ENCODE results near the gene NRSN2.
"Not testable (repeated sequence)": the region's sequence is repeated elsewhere in the genome, so short reads cannot be mapped to it uniquely, and the experiment has no call there.

Gene NRSN2

GRCh38 chr20:325045-325888 lies 21.6 kb upstream of the NRSN2 start, which contains the start of gene SOX12:
TSS of gene SOX12 (plus strand) at chr20:325552. CDS start at chr20:325925, 373 bp downstream.
- peak; percentile 97 to 98 (median 98) for DNase-seq

GRCh38 chr20:325889-326644 lies 20.8 kb upstream of the NRSN2 start:
- peak; percentile 54 to 88 (median 86) for DNase-seq

DNA sequence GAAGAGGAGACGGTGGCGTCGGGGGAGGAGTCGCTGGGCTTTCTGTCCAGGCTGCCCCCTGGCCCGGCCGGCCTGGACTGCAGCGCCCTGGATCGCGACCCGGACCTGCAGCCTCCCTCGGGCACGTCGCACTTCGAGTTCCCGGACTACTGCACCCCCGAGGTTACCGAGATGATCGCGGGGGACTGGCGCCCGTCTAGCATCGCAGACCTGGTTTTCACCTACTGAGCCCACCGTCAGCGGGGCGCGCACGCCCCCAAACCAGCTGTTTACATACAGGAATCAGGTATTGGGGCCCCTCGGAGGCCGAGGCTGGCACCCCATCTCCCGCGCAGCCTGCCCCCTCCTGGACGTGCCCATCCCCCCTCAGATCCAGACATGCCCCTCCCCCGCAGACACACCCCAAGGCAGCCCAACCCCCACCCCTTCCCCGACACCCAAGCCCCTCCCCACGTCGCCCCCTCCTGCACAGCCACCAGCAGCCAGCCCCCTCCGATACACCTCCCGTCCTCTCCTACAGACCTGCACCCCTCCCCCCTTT lies 20.2 kb upstream of the NRSN2 start:
- peak in 1 of 3 experiments; percentile 76 for DNase-seq

GRCh38 chr20:327186-328026 lies 19.5 kb upstream of the NRSN2 start:
- DNase-seq, result peak; percentile 91 to 96 (median 93)

DNA sequence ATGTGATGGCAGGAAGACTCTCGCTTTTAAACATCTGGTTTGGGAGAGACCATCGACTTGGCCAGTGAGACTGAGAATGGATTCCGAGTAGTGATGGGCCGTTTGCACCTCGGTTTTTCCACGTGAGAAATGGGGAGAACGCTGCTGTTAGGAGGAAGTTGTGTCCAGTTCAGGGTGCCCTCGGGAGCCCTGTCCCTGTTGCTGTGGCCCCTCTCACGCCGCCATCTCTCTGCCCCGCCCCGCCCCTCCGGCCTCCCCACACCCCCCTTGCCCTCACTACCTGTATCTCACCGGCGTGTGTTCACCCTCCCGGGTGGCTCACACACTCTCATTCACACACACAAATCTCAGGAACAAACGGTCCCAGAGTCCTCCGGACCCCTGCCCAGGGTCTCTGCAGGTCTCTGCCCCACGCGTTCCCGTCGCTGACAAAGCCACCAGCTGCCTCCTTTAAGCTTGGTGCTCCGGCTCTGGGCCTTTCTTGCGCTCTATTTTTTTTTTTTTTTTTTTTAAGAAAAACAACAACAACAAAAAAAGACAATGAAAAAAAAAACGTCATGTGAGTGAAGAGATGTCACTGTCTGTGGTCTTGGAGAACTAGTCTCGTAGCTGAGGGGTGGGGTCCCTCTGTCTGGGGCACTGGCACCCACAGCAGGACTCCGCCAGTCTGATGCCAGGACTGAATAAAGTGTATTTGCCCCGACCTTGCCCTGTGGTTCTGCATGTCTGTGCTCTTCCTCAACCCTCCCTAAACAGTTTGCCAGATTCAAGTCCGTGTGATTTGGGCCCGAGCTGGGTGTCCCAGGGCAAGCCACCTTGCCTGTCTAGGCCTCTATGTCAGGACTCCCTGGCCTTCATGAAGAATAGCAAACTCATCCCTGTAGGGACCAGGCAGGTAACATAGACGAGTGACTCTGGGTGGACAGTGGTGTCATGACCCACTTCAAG lies 18.6 kb upstream of the NRSN2 start:
- DNase-seq, result no peak

DNA sequence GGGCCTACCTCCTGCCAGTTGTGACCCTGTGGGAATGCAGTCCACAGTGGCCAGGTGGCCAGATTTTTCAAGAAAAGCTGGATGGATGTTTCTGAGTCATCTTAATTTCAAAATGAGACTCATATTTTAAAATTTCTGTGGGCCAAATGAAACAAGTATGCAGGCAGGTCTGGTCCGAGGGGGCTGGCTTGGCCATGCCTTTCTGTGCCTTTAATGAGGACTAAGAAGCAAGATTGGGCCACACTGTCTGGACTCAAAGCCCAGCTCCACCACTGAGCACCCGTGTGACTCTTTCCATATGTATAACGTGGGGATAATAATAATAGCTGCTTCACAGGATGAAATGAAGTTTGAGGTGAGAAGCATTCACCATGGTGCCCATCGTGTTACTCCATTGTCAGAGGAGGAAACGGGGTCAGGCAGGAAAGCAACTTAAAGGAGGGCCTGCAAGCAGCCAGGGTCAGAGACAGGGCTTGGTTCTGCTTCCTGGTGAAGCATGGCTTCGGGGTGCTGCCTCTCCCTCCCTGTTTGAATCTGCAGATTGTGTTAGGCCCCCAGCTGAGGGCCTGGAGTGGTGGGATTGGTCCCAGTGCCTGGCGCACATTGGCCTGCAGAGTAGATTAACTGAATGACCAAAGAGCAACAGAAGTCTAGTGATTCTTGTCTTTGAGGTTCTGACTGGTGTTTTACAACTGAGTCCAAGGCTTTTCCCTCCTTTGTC lies 17.8 kb upstream of the NRSN2 start:
- DNase-seq, result no peak

DNA sequence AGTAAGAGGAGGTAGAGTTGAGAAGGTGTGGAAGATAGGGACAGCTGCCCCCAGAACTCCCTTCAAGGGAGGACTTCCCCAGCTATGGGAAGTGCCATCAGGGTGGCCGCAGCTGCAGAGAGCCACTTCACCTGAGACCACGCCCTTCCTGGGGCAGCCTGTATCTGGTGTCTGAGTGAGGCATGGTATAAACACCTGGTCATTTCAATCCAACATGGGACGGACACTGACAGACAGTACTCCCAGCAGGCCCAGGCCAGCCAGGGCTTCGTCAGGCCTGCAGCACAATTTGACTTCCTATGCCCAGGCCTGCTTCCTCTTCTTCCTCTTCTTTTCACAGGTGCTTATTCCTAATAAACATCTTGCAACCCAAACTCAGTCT lies 17.1 kb upstream of the NRSN2 start:
- peak in 2 of 3 experiments; percentile 43 to 75 for DNase-seq

DNA sequence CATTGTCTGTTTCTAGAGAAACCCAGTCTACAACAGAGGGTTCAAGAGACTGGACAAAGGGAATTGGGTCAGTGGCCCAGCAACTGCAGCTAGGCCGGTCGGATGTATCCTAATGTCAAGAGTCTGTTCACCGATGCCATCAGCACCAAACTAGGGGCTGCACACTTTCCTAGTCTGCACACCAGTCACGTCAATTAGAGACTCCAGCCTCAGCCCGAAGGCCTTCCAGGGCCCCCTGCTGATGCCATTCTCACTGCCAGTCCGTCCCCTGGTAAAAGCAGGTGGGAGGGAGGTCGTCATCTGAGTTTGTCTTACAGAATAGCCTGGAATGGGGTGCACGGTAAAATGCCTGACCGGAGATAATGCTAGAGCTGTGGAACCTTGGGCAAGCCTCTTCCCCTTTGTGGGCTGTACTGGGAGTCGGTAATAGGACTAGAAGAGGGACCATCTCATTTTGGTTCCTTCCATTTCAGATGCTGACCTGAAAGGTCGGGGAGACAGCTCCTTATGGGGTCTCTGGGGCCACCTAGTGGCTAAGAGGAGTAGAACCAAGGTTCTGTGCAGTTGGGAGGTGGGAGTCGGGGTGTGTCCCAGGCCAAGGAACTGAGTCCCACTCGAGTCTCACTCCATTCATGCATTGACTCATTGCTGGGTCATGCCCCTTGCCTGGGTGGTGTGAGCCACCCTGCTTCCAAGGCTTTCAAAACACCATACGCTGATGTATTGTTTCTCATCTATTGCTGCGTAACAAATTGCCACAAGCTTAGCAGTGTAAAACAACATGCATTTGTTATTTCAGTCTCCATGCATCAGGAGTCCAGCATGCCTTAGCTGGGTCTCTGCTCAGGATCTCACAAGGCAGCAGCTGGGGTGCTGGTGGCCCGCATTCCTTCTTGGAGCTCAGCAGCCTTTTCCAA lies 16.4 kb upstream of the NRSN2 start:
- DNase-seq, result peak; percentile 50 to 83 (median 72)

GRCh38 chr20:334578-334977 lies 12.3 kb upstream of the NRSN2 start:
- DNase-seq, result no peak

DNA sequence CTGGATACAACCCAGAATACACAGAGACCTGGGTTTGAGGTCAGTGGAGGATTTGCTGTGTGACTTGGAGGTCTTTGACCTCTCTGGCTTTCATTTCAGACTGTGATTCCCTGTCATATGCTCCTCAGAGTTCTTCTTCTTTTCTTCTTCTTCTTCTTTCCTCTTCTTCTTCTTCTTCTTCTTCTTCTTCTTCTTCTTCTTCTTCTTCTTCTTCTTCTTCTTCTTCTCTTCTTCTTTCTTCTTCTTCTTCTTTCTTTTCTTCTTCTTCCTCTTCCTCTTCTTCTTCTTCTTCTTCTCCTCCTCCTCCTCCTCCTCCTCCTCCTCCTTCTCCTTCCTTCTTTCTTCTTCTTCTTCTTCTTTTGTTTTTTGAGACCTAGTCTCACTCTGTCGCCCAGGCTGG lies 10.9 kb upstream of the NRSN2 start:
- DNase-seq, result not testable (repeated sequence)

- no peak for DNase-seq
Measured at GRCh38 chr20:341682-342081, 5.2 kb upstream of the NRSN2 start.

GRCh38 chr20:343107-343506 lies 3.8 kb upstream of the NRSN2 start:
- no peak for DNase-seq

DNA sequence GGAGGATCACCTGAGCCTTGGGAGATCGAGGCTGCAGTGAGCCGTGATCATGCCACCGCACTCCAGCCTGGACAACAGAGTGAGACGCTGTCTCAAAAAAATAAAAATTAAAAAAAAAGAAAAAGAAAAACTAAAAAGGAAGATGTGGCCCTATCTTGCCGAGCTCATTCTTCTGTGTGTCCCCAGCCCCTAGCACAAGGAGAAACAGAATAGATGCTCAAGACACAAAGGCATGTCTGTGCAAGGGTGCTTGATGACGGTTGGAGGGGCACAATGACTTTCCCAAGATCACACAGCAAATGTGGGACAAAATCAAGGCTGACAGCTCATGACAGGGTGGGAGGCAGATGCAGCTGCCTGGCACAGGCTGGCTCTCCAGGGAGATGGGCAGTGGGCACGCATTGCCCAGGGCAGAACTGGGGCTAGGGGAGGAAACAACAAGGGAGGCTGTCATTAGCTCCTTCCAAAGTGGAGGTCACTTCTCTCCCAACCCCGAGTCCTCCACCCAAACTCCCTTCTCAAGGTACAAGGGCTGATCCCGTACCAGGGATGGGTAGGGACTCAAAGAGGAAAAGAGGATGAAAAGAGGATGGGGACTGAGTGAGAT lies 775 bp upstream of the NRSN2 start:
- no peak for DNase-seq

- no peak for DNase-seq
Measured at GRCh38 chr20:347317-347639, 367 bp downstream of the NRSN2 start.

- peak; percentile 95 to 98 (median 97) for DNase-seq
Measured at GRCh38 chr20:347640-348484, 951 bp downstream of the NRSN2 start.

DNA sequence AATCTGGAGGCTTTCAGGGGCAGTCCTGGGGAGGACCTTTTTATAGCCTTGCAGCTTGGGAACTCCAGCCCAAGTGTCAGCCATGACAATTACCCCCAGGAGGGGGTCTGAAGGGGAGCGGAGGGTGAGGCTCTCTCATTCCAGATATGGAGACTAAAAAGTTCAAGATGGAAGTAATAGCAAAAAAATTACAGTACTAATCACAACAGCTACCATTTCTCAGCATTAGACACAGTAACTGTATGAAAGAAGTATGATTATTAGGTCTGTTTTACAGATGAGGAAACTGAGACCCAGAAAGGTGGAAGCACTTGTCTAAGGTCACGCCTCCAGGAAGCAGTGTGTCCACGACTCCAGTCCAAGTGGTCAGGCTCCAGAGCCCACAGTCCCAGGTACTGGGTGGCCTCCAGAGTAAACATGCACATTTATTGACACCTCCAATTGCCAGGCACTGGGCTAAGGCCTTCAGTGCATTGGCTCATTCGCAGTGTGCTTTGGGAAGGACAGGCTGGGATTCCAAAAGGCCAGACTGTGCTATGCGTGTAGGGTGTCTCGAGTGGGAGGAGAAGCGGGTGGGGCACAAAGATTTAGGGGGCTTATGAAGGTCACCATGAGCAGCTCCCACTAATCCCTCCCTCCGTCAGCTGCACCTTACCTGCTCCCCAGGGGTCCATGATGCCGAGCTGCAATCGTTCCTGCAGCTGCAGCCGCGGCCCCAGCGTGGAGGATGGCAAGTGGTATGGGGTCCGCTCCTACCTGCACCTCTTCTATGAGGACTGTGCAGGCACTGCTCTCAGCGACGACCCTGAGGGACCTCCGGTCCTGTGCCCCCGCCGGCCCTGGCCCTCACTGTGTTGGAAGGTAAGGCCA lies 2.3 kb downstream of the NRSN2 start:
- no peak for DNase-seq

GRCh38 chr20:353166-353565 lies 6.3 kb downstream of the NRSN2 start:
- no peak for DNase-seq

Data from NCI-H1417 (cell line).